Liver (tissue), 9 donors: ENCODE results near the gene LRRC2. TPM values are rescaled to one million over a fixed set of nuclear protein-coding genes. Genes with fewer than 3 reads are reported as not detected.
"Not testable (repeated sequence)": the region's sequence is repeated elsewhere in the genome, so short reads cannot be mapped to it uniquely, and the experiment has no call there.

Experiments used
- DNase-seq: peaks from one replicate; pipeline ENCODE4 v3.0.0-alpha.2; 2017; ENCODE audit warnings: low spot score
- H3K27ac ChIP-seq, 2 donors: one replicate each; pipeline ENCODE4 v1.7.0; 2013; ENCODE audit warnings: inconsistent platforms in 2 of 2, low read length in 2 of 2, control low read depth in 1 of 2, low read depth in 1 of 2, mild to moderate bottlenecking in 1 of 2
- H3K27me3 ChIP-seq, 4 donors: one replicate each; pipeline versions ENCODE4 v1.6.1 to v1.7.0; 2013; ENCODE audit warnings: low read length in 3 of 4, inconsistent platforms in 1 of 4, mild to moderate bottlenecking in 1 of 4, moderate library complexity in 1 of 4; ENCODE audit not compliant: control insufficient read depth in 4 of 4, insufficient read depth in 4 of 4
- H3K36me3 ChIP-seq, 4 donors: one replicate each; pipeline versions ENCODE4 v1.6.1 to v1.7.0; 2013; ENCODE audit warnings: low read length in 3 of 4, mild to moderate bottlenecking in 3 of 4, low read depth in 1 of 4, moderate library complexity in 1 of 4; ENCODE audit not compliant: control insufficient read depth in 4 of 4, insufficient read depth in 3 of 4
- H3K4me1 ChIP-seq, 4 donors: one replicate each; pipeline versions ENCODE4 v1.6.1 to v1.7.0; 2013; ENCODE audit warnings: low read length in 3 of 4, mild to moderate bottlenecking in 3 of 4, moderate library complexity in 1 of 4; ENCODE audit not compliant: control insufficient read depth in 4 of 4, insufficient read depth in 4 of 4
- H3K4me3 ChIP-seq, 3 donors: one replicate each; pipeline versions ENCODE4 v1.6.1 to v1.7.0; 2013; ENCODE audit warnings: low read length in 3 of 3, control low read depth in 1 of 3, low read depth in 1 of 3, mild to moderate bottlenecking in 1 of 3
- H3K9ac ChIP-seq, 2 donors: one replicate each; pipeline ENCODE4 v1.7.0; 2013; ENCODE audit warnings: low read length in 2 of 2, mild to moderate bottlenecking in 2 of 2, moderate library complexity in 2 of 2, control low read depth in 1 of 2, low read depth in 1 of 2
- H3K9me3 ChIP-seq, 4 donors: one replicate each; pipeline versions ENCODE4 v1.6.1 to v1.7.0; 2013; ENCODE audit warnings: low read length in 3 of 4; ENCODE audit not compliant: control insufficient read depth in 4 of 4
- FOXA1 ChIP-seq: IDR thresholded peaks from 2 replicates; pipeline ENCODE4 v1.6.1; 2016; ENCODE audit warnings: antibody characterized with exemption
- HNF4A ChIP-seq, 2 donors: conservative IDR thresholded peaks; 2 replicates each; pipeline ENCODE4 v1.6.1; 2016; ENCODE audit warnings: antibody characterized with exemption in 2 of 2, mild to moderate bottlenecking in 2 of 2
- HNF4G ChIP-seq: IDR thresholded peaks from 2 replicates; pipeline ENCODE4 v1.6.1; 2016; ENCODE audit warnings: antibody characterized with exemption
- RAD21 ChIP-seq, 2 donors: IDR thresholded peaks; 2 replicates each; pipeline ENCODE4 v1.6.1; 2016; ENCODE audit warnings: antibody characterized with exemption in 2 of 2, mild to moderate bottlenecking in 2 of 2
- RXRA ChIP-seq, 2 donors: IDR thresholded peaks; 2 replicates each; pipeline ENCODE4 v1.6.1; 2017 to 2018; ENCODE audit warnings: antibody characterized with exemption in 2 of 2, mild to moderate bottlenecking in 1 of 2
- SP1 ChIP-seq: IDR thresholded peaks from 2 replicates; pipeline ENCODE4 v1.6.1; 2018; ENCODE audit warnings: antibody characterized with exemption, mild to moderate bottlenecking
- TAF1 ChIP-seq: conservative IDR thresholded peaks from 2 replicates; pipeline ENCODE4 v1.6.1; 2016; ENCODE audit warnings: antibody characterized with exemption, mild to moderate bottlenecking
- YY1 ChIP-seq: IDR thresholded peaks from 2 replicates; pipeline ENCODE4 v1.6.1; 2016; ENCODE audit warnings: antibody characterized with exemption, mild to moderate bottlenecking
- WGBS: extraction: QIAGEN DNeasy Blood & Tissue Kit; methylation state at CpG from one replicate; pipeline ENCODE4 v1.1.7; 2013; 5-methylcytosine and 5-hydroxymethylcytosine counted together
- polyA plus RNA-seq, 2 donors: library from polyadenylated mRNA; stranded (reverse) in 1 of 2; unstranded in 1 of 2; fragments of 200-250 nt in 1 of 2; fragments of >200 nt in 1 of 2; fragmentation: Nextera tagmentation in 1 of 2; extraction: Ambion mirVana in 1 of 2; gene quantifications; one replicate each; pipeline versions ENCODE4 v1.2.1 to v1.2.3, GENCODE V29; 2013 to 2015
- total RNA-seq, 2 donors: library from RNA; depleted of rRNA; stranded (reverse); fragments of >200 nt; gene quantifications; one replicate each; pipeline ENCODE4 v1.2.3, GENCODE V29; 2014
- TF ChIP-seq, protein P1 (sequence below): IDR thresholded peaks from 2 replicates; pipeline ENCODE4 v1.6.1; 2016; ENCODE audit warnings: antibody characterized with exemption
- TF ChIP-seq, protein P2 (sequence below): fragments of 150-350 bp; IDR thresholded peaks from 2 replicates; pipeline ENCODE4 v1.5.1; 2017; ENCODE audit warnings: improper control_type of control experiment, low read depth, low read length; ENCODE audit not compliant: missing input control
- donor health status: healthy.
- donor health status: healthy.
- donor health status: healthy.
- donor health status: healthy.
- donor health status: healthy.

LRRC2 gene
- total and polyA plus RNA-seq, 4 donors: 0.93 to 7.6 (median 4.2) TPM

DNA sequence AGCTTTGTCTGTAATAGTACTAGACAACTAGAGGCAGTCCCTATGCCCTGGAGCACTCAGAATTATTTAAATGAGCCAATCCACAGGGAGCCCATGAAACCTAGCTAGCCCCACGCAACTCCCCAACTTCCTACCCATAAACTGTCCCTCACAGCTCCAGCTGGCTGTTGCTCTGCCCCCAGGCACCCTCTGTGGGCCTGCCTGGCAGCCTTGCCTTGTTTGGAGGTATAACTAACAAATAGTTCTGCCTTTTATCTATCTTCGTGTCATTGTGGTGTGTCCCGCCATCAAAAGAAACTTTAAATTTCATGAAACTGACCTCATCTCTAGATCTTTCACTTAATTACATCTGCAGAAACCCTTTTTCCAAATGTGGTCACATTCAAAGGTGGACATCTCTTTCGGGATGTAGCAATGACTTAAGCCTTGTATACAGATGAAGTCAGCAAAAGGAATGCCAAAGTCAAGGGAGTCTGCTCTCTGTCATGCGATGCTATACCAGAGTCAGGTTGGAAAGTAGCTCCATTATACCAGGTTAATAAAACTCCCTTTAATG, 70.1 kb downstream of the LRRC2 start (continued):
- TF ChIP-seq RAD21 (IDR thresholded peaks at IDR 0.05) (no peak), HNF4G (no peak), FOXA1 (no peak), TAF1 (no peak), SP1 (no peak)
- TF ChIP-seq, protein P1, sequence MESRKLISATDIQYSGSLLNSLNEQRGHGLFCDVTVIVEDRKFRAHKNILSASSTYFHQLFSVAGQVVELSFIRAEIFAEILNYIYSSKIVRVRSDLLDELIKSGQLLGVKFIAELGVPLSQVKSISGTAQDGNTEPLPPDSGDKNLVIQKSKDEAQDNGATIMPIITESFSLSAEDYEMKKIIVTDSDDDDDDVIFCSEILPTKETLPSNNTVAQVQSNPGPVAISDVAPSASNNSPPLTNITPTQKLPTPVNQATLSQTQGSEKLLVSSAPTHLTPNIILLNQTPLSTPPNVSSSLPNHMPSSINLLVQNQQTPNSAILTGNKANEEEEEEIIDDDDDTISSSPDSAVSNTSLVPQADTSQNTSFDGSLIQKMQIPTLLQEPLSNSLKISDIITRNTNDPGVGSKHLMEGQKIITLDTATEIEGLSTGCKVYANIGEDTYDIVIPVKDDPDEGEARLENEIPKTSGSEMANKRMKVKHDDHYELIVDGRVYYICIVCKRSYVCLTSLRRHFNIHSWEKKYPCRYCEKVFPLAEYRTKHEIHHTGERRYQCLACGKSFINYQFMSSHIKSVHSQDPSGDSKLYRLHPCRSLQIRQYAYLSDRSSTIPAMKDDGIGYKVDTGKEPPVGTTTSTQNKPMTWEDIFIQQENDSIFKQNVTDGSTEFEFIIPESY: no peak

DNA sequence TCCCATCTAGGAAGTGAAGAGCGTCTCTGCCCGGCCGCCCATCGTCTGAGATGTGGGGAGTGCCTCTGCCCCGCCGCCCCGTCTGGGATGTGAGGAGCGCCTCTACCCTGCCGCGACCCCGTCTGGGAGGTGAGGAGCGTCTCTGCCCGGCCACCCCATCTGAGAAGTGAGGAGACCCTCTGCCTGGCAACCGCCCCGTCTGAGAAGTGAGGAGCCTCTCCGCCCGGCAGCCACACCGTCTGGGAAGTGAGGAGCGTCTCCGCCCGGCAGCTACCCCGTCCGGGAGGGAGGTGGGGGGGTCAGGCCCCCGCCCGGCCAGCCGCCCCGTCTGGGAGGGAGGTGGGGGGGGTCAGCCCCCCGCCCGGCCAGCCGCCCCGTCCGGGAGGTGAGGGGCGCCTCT, 71.6 kb downstream of the LRRC2 start:
- DNase-seq, H3K27me3 ChIP-seq, H3K36me3 ChIP-seq, H3K9me3 ChIP-seq, H3K9ac ChIP-seq, H3K27ac ChIP-seq, H3K4me3 ChIP-seq: not testable (repeated sequence)
- H3K4me1 ChIP-seq: peaks cover 7 to 65% (median 56%) of the 10 kb centered on the region in 4 donors
- WGBS: 97% methylated on average over 27 of the region's 33 CpGs

DNA sequence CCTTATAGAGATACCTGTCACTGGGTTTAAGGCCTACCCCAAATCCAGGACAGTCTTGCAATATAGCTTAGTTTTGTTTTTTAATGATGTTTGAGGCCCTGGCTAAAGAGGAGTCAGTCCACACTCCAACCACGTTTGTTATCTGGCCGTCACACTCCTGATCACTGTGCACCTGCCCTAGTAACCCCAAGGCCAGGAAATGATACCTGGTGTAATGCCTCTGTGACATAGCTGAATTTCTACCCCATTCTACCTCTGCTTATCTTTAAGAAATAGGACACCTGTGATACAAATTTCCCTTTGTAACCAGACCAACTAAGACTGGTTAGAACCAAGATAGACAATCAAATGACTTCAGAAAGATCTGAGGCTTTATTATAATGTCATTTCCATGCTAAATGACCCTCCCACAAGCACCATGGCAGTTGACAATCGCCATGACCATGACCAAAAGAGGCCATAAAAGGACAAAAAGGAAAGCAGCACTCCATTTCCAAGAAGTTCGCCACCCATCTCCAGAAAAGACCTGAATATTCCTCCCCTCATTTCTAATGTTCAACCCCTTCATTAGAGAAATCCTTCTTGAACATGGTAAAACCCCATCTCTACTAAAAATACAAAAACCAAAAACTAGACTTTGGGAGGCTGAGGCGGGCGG, 73.1 kb downstream of the LRRC2 start:
- Histone ChIP-seq H3K4me1 (peaks cover 7 to 62% (median 55%) of the 10 kb centered on the region in 4 donors), H3K36me3 (no peaks in the 10 kb centered on the region), H3K9me3 (no peaks in the 10 kb centered on the region), H3K27me3 (no peaks in the 10 kb centered on the region), H3K9ac (no peak overlapping the region), H3K4me3 (no peak overlapping the region), H3K27ac (peak overlapping the region; percentile 46 to 66)
- TF ChIP-seq SP1 (peak; percentile 18), YY1 (peak; percentile 16), RXRA (IDR thresholded peaks at IDR 0.05) (peak; percentile 48 to 80), RAD21 (IDR thresholded peaks at IDR 0.05) (no peak), HNF4A (conservative IDR thresholded peaks at IDR 0.05) (peak; percentile 56 to 74)
- TF ChIP-seq, protein P2, sequence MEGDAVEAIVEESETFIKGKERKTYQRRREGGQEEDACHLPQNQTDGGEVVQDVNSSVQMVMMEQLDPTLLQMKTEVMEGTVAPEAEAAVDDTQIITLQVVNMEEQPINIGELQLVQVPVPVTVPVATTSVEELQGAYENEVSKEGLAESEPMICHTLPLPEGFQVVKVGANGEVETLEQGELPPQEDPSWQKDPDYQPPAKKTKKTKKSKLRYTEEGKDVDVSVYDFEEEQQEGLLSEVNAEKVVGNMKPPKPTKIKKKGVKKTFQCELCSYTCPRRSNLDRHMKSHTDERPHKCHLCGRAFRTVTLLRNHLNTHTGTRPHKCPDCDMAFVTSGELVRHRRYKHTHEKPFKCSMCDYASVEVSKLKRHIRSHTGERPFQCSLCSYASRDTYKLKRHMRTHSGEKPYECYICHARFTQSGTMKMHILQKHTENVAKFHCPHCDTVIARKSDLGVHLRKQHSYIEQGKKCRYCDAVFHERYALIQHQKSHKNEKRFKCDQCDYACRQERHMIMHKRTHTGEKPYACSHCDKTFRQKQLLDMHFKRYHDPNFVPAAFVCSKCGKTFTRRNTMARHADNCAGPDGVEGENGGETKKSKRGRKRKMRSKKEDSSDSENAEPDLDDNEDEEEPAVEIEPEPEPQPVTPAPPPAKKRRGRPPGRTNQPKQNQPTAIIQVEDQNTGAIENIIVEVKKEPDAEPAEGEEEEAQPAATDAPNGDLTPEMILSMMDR: no peak
- DNase-seq: no peak
- 77% methylated on average over 6 of the region's 6 CpGs for WGBS
